Measurements from ENCODE around the gene SRRM3. TPM values are rescaled to one million over a fixed set of nuclear protein-coding genes. Genes with fewer than 3 reads are reported as not detected.
A peak's percentile ranks its signal among the peaks of the same experiment; 100 is the strongest.
"Not testable (repeated sequence)": the region's sequence is repeated elsewhere in the genome, so short reads cannot be mapped to it uniquely, and the experiment has no call there.

SRRM3 gene
- total RNA-seq, 1 experiment from 2014 or later = 12.7 TPM

GRCh38 chr7:76314042-76314721 is 112.5 kb downstream of the SRRM3 start:
- Histone ChIP-seq H3K9ac (ENCODE audit: low read length) (peak overlapping the region; percentile 26), H3K4me1 (ENCODE audit: control insufficient read depth in 1 of 2, insufficient read depth in 2 of 2, low read length in 2 of 2) (peaks cover 30 to 48% of the 10 kb centered on the region in 2 experiments), H3K27me3 (ENCODE audit: insufficient read depth, low read length) (no peaks in the 10 kb centered on the region), H3K4me2 (ENCODE audit: low read length) (peak overlapping the region; percentile 79), H3K79me2 (ENCODE audit: insufficient read depth, low read length) (no peaks in the 10 kb centered on the region), H3K9me2 (ENCODE audit: insufficient read depth) (no peaks in the 10 kb centered on the region), H2AFZ (ENCODE audit: low read depth, low read length, poor library complexity, severe bottlenecking) (no peak overlapping the region), H3K4me3 (replicated peaks in 1 of 2; ENCODE audit: low read depth in 1 of 2, low read length in 2 of 2) (peak overlapping the region in 1 of 2 experiments; percentile 35; a peak in 1 of 4 replicates), H3K9me3 (ENCODE audit: control insufficient read depth in 1 of 2, insufficient read depth in 1 of 2, low read depth in 1 of 2, low read length in 2 of 2) (no peaks in the 10 kb centered on the region), H3K27ac (ENCODE audit: low read depth, low read length) (peak overlapping the region; percentile 34; the same call in 1 of the 2 replicates), H4K20me1 (ENCODE audit: insufficient read depth) (no peaks in the 10 kb centered on the region; the same call in 1 of the 2 replicates), H3K36me3 (ENCODE audit: control insufficient read depth in 1 of 2, insufficient read depth in 2 of 2, low read length in 2 of 2) (no peaks in the 10 kb centered on the region)
- CTCF ChIA-PET = interaction anchor here (0.6 to 3.1 kb wide), 27 partner anchors 9 to 540 kb away, joined by 3 to 64 read pairs (median 5); partner anchors contain the start of genes HSPB1, MDH2 and STYXL1
- intact Hi-C loops (cut with micrococcal nuclease) = loop anchor here (1.0 kb wide), 3 partner anchors 23 to 136 kb away; no protein-coding TSS in a partner anchor
- peak; percentile 32; the same call in 1 of the 2 replicates for TF ChIP-seq POLR2AphosphoS5 (IDR thresholded peaks at IDR 0.05; ENCODE audit: low read depth, low read length)
- TF ChIP-seq SP1 (IDR thresholded peaks at IDR 0.05; ENCODE audit: low read depth) = no peak
- no peak for TF ChIP-seq ATF3 (IDR thresholded peaks at IDR 0.05)
- no peak for TF ChIP-seq TCF7L2 (IDR thresholded peaks at IDR 0.05; ENCODE audit: borderline replicate concordance, extremely low read depth, insufficient read depth, insufficient read length)
- no peak for TF ChIP-seq ELF1 (IDR thresholded peaks at IDR 0.05; ENCODE audit: borderline replicate concordance, low read depth)
- no peak for TF ChIP-seq SRF (IDR thresholded peaks at IDR 0.05; ENCODE audit: low read depth)
- no peak for TF ChIP-seq ZNF274 (IDR thresholded peaks at IDR 0.05; ENCODE audit: low read depth, low read length)
- peak; percentile 73 for TF ChIP-seq YY1 (IDR thresholded peaks at IDR 0.05; ENCODE audit: extremely low read depth, insufficient replicate concordance, low read depth, low read length)
- TF ChIP-seq CEBPB (IDR thresholded peaks at IDR 0.05; ENCODE audit: low read depth) = no peak
- TF ChIP-seq POLR2A (IDR thresholded peaks at IDR 0.05; ENCODE audit: borderline replicate concordance, extremely low read depth, insufficient read depth, insufficient read length) = no peak
- TF ChIP-seq FOSL1 (IDR thresholded peaks at IDR 0.05; ENCODE audit: low read depth) = no peak
- no peak for TF ChIP-seq MAX (IDR thresholded peaks at IDR 0.05)
- TF ChIP-seq RAD21 (IDR thresholded peaks at IDR 0.05; ENCODE audit: low read depth) = no peak
- TF ChIP-seq EZH2phosphoT487 (IDR thresholded peaks at IDR 0.05; ENCODE audit: borderline replicate concordance) = no peak
- TF ChIP-seq EZH2 (IDR thresholded peaks at IDR 0.05) = no peak
- TF ChIP-seq CTCF (IDR thresholded peaks at IDR 0.05 in 2 of 3, conservative IDR thresholded peaks at IDR 0.05 in 1 of 3; ENCODE audit: borderline replicate concordance in 1 of 3, insufficient read depth in 1 of 3, low read depth in 2 of 3, low read length in 2 of 3) = peak in 2 of 3 experiments; percentile 100; a peak in 4 of 6 replicates
- BruUV-seq (replicated peaks) = no TSS peak
- ATAC-seq = peak; percentile 68
- RAD21 ChIA-PET (ENCODE audit: low non-redundant PET in 1 of 2, low total read pairs in 2 of 2, uncharacterized antibody in 2 of 2, unreplicated experiment in 2 of 2) = interaction anchor here (0.6 to 2.6 kb wide), 13 partner anchors 12 to 136 kb away, joined by 3 to 16 read pairs (median 4); partner anchors contain the start of gene HSPB1 (in 1 of the 2)
- peak; percentile 88 for DNase-seq (ENCODE audit: low read depth, low spot score)
- POLR2A ChIA-PET = interaction anchor here (0.8 to 1.8 kb wide), 9 partner anchors 11 to 136 kb away, joined by 3 to 5 read pairs (median 4); partner anchors contain the start of genes HSPB1 and YWHAG

- H3K9ac ChIP-seq (ENCODE audit: low read length); H3K9me3 ChIP-seq (ENCODE audit: control insufficient read depth in 1 of 2, insufficient read depth in 1 of 2, low read depth in 1 of 2, low read length in 2 of 2); H4K20me1 ChIP-seq (ENCODE audit: insufficient read depth); H2AFZ ChIP-seq (ENCODE audit: low read depth, low read length, poor library complexity, severe bottlenecking); H3K79me2 ChIP-seq (ENCODE audit: insufficient read depth, low read length); H3K36me3 ChIP-seq (ENCODE audit: control insufficient read depth in 1 of 2, insufficient read depth in 2 of 2, low read length in 2 of 2); H3K27me3 ChIP-seq (ENCODE audit: insufficient read depth, low read length); BruUV-seq (replicated peaks); H3K4me3 ChIP-seq (replicated peaks in 1 of 2; ENCODE audit: low read depth in 1 of 2, low read length in 2 of 2); H3K9me2 ChIP-seq (ENCODE audit: insufficient read depth); ATAC-seq; DNase-seq (ENCODE audit: low read depth, low spot score): not testable (repeated sequence)
- intact Hi-C loops (cut with micrococcal nuclease) = loop anchor here (1.0 kb wide), 3 partner anchors 23 to 136 kb away; no protein-coding TSS in a partner anchor
- Histone ChIP-seq H3K4me2 (ENCODE audit: low read length) (peak overlapping the region; percentile 79), H3K4me1 (ENCODE audit: control insufficient read depth in 1 of 2, insufficient read depth in 2 of 2, low read length in 2 of 2) (peaks cover 34 to 54% of the 10 kb centered on the region in 2 experiments), H3K27ac (ENCODE audit: low read depth, low read length) (0 out of 2 replicates have a peak overlapping the region, but pooled peaks have one; percentile 15)
- ChIA-PET POLR2A (interaction anchor here (0.8 to 1.8 kb wide), 7 partner anchors 12 to 137 kb away, joined by 4 to 5 read pairs (median 4); partner anchors contain the start of genes HSPB1 and YWHAG), RAD21 (ENCODE audit: low non-redundant PET in 1 of 2, low total read pairs in 2 of 2, uncharacterized antibody in 2 of 2, unreplicated experiment in 2 of 2) (interaction anchor here (0.6 to 2.6 kb wide), 7 partner anchors 20 to 137 kb away, joined by 3 to 16 read pairs (median 12); no protein-coding TSS in a partner anchor), CTCF (interaction anchor here (0.6 to 3.1 kb wide), 22 partner anchors 9 to 541 kb away, joined by 3 to 64 read pairs (median 5); partner anchors contain the start of genes MDH2 and STYXL1)
Measured at GRCh38 chr7:76314740-76315139, 113.0 kb downstream of the SRRM3 start.

All from HCT116 (cell line).